Measurements from ENCODE around the gene ACOX3.

DNA sequence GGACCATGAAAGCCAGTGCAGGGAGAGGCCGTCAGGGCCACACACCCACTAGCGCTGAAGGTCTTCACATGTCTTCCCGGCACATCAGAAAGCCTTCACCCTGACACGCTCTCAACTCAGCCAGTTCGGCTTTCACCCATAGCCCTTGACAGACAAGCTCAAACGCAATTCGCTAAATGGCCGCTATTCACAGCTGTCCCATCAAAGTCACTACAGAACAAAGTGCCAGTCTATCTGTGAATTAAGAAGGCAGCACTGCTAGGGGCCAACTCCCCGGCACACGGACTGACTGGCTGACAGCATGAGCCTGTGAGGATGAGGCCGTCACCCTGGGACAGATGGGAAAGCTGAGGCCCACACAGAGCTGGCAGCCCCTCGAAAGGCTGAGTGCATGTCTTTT, 45.7 kb downstream of the ACOX3 start:
- TF ChIP-seq CTCF (IDR thresholded peaks at IDR 0.05) (no peak), POLR2AphosphoS5 (IDR thresholded peaks at IDR 0.05) (no peak), POLR2A (IDR thresholded peaks at IDR 0.05; ENCODE audit: low read depth) (no peak)

Data from esophagus muscularis mucosa (tissue), 3 donors.